Caco-2 (cell line): ENCODE results near the gene CFAP77. TPM values are rescaled to one million over a fixed set of nuclear protein-coding genes. Genes with fewer than 3 reads are reported as not detected.

Experiments used
- BruUV-seq: library from RNA; stranded (reverse); fragments of 400-500 nt; replicated peaks from 2 replicates; lab custom pipeline; 2021; lab: Mats Ljungman, UMichigan
- CTCF ChIA-PET: fragments of 300-600 bp; sonication (Branson Sonifier 250); formaldehyde crosslinking; loops from one replicate; lab custom pipeline; 2022; ENCODE audit warnings: antibody characterized with exemption; lab: Charles Lee
- POLR2A ChIA-PET: fragments of 300-600 bp; sonication (Branson Sonifier 250); formaldehyde crosslinking; loops from one replicate; lab custom pipeline; 2022; ENCODE audit warnings: antibody characterized with exemption; lab: Charles Lee
- DNase-seq, 2 experiments: peaks; one replicate each; pipeline versions ENCODE4 v3.0.0 to v3.0.0-alpha.2; 2020 to 2022
- H3K27me3 ChIP-seq: replicated peaks from 2 replicates; pipeline ENCODE4 v1.6.0; 2011; ENCODE audit warnings: low read length; ENCODE audit not compliant: control insufficient read depth, insufficient read depth
- H3K36me3 ChIP-seq: 2 replicates; pipeline ENCODE4 v1.5.1; 2011; ENCODE audit warnings: low read length; ENCODE audit not compliant: control insufficient read depth, insufficient read depth
- H3K4me1 ChIP-seq: fragments of 250-450 bp; sonication (Bioruptor Pico); 2 replicates; pipeline ENCODE4 v1.5.1; 2020; ENCODE audit warnings: mild to moderate bottlenecking
- H3K4me3 ChIP-seq: 2 replicates; pipeline ENCODE4 v1.5.1; 2011; ENCODE audit warnings: low read depth, mild to moderate bottlenecking, control low read depth, low read length
- H3K9me3 ChIP-seq: fragments of 250-450 bp; sonication (Bioruptor Pico); 2 replicates; pipeline ENCODE4 v1.5.1; 2020; ENCODE audit warnings: mild to moderate bottlenecking, moderate library complexity
- H3K27ac Mint-ChIP-seq: one replicate; pipeline ENCODE4 v1.8.0; 2022; ENCODE audit warnings: mixed read lengths; ENCODE audit not compliant: unreplicated experiment
- H3K27me3 Mint-ChIP-seq: one replicate; pipeline ENCODE4 v1.8.0; 2022; ENCODE audit warnings: mixed read lengths; ENCODE audit not compliant: insufficient read depth, unreplicated experiment
- H3K36me3 Mint-ChIP-seq: one replicate; pipeline ENCODE4 v1.8.0; 2022; ENCODE audit warnings: mild to moderate bottlenecking, mixed read lengths; ENCODE audit not compliant: insufficient read depth, unreplicated experiment
- H3K4me1 Mint-ChIP-seq: one replicate; pipeline ENCODE4 v1.8.0; 2022; ENCODE audit warnings: low read depth, mixed read lengths; ENCODE audit not compliant: unreplicated experiment
- H3K4me3 Mint-ChIP-seq: one replicate; pipeline ENCODE4 v1.8.0; 2022; ENCODE audit warnings: mild to moderate bottlenecking, moderate library complexity, mixed read lengths; ENCODE audit not compliant: unreplicated experiment
- H3K9me3 Mint-ChIP-seq: one replicate; pipeline ENCODE4 v1.8.0; 2022; ENCODE audit warnings: mixed read lengths; ENCODE audit not compliant: unreplicated experiment
- CTCF ChIP-seq, 2 experiments: fragments of 200-600 bp in 1 of 2; IDR thresholded peaks; 1 replicate in 1 of 2; 2 replicates in 1 of 2; pipeline versions ENCODE4 v1.5.1 to v1.8.0; 2011 to 2022; ENCODE audit warnings: antibody characterized with exemption in 1 of 2, control low read depth in 1 of 2, inconsistent platforms in 1 of 2, low read depth in 1 of 2, low read length in 1 of 2, mild to moderate bottlenecking in 1 of 2, moderate library complexity in 1 of 2; ENCODE audit not compliant: insufficient read depth in 1 of 2, severe bottlenecking in 1 of 2, unreplicated experiment in 1 of 2
- intact Hi-C: fragments of 100-400 bp; cut with micrococcal nuclease; formaldehyde crosslinking; loops from one replicate; pipeline ENCODE4 v1.10.0; 2022; ENCODE audit not compliant: unreplicated experiment
- total RNA-seq: library from RNA; stranded (reverse); gene quantifications from 2 replicates; pipeline ENCODE4 v1.2.3, GENCODE V29; 2022

CFAP77 gene
- total RNA-seq, 1 experiment from 2014 or later = not detected

- Mint-ChIP-seq H3K9me3 (no peaks in the 10 kb centered on the region), H3K27ac (no peak overlapping the region), H3K27me3 (peaks cover 17% of the 10 kb centered on the region), H3K4me3 (no peak overlapping the region), H3K4me1 (no peaks in the 10 kb centered on the region), H3K36me3 (no peaks in the 10 kb centered on the region)
- H3K36me3 ChIP-seq = no peaks in the 10 kb centered on the region
- H3K4me3 ChIP-seq = no peak overlapping the region
- CTCF ChIA-PET = no interaction called here
- H3K4me1 ChIP-seq = no peaks in the 10 kb centered on the region
- no TSS peak for BruUV-seq
- no peak for DNase-seq
- no peak for TF ChIP-seq CTCF (IDR thresholded peaks at IDR 0.05; ENCODE audit: insufficient read depth in 1 of 2, low read depth in 1 of 2, low read length in 1 of 2, severe bottlenecking in 1 of 2, unreplicated experiment in 1 of 2)
- H3K27me3 ChIP-seq = peaks cover 2% of the 10 kb centered on the region; the same call in 1 of the 2 replicates
- intact Hi-C loops = no loop called here
- H3K9me3 ChIP-seq = no peaks in the 10 kb centered on the region
- POLR2A ChIA-PET = no interaction called here
Observed at GRCh38 chr9:132430998-132431397, 21.0 kb downstream of the CFAP77 start.

- peaks cover 21% of the 10 kb centered on the region for H3K27me3 Mint-ChIP-seq
- no peak for TF ChIP-seq CTCF (IDR thresholded peaks at IDR 0.05; ENCODE audit: insufficient read depth in 1 of 2, low read depth in 1 of 2, low read length in 1 of 2, severe bottlenecking in 1 of 2, unreplicated experiment in 1 of 2)
- no peaks in the 10 kb centered on the region for H3K36me3 Mint-ChIP-seq
- no peaks in the 10 kb centered on the region for H3K4me1 Mint-ChIP-seq
- H3K9me3 ChIP-seq = no peaks in the 10 kb centered on the region
- no peak overlapping the region for H3K27ac Mint-ChIP-seq
- no peaks in the 10 kb centered on the region; the same call in 1 of the 2 replicates for H3K27me3 ChIP-seq
- POLR2A ChIA-PET = no interaction called here
- no peaks in the 10 kb centered on the region for H3K36me3 ChIP-seq
- intact Hi-C loops = no loop called here
- BruUV-seq = no TSS peak
- no peaks in the 10 kb centered on the region for H3K9me3 Mint-ChIP-seq
- no peak overlapping the region for H3K4me3 ChIP-seq
- H3K4me1 ChIP-seq = no peaks in the 10 kb centered on the region
- DNase-seq = no peak
- CTCF ChIA-PET = no interaction called here
- no peak overlapping the region for H3K4me3 Mint-ChIP-seq
Observed at GRCh38 chr9:132434881-132435280, 24.9 kb downstream of the CFAP77 start.

GRCh38 chr9:132439153-132439552 lies 29.1 kb downstream of the CFAP77 start:
- H3K4me3 ChIP-seq = no peak overlapping the region
- Mint-ChIP-seq H3K27ac (no peak overlapping the region), H3K36me3 (no peaks in the 10 kb centered on the region), H3K9me3 (no peaks in the 10 kb centered on the region), H3K4me1 (no peaks in the 10 kb centered on the region), H3K4me3 (no peak overlapping the region), H3K27me3 (peaks cover 13% of the 10 kb centered on the region)
- intact Hi-C loops = no loop called here
- no peaks in the 10 kb centered on the region for H3K9me3 ChIP-seq
- no peak for DNase-seq
- POLR2A ChIA-PET = no interaction called here
- H3K36me3 ChIP-seq = no peaks in the 10 kb centered on the region
- H3K27me3 ChIP-seq = no peaks in the 10 kb centered on the region
- CTCF ChIA-PET = interaction anchor here (0.6 kb wide), 1 partner anchor 9 kb away, joined by 4 read pairs; no protein-coding TSS in a partner anchor
- H3K4me1 ChIP-seq = no peaks in the 10 kb centered on the region
- no TSS peak for BruUV-seq
- no peak for TF ChIP-seq CTCF (IDR thresholded peaks at IDR 0.05; ENCODE audit: insufficient read depth in 1 of 2, low read depth in 1 of 2, low read length in 1 of 2, severe bottlenecking in 1 of 2, unreplicated experiment in 1 of 2)
